Measurements from ENCODE around the gene INHBB.

INHBB gene

GRCh38 chr2:120336749-120337148, 9.2 kb upstream of the INHBB start:
- H3K36me3 ChIP-seq (ENCODE audit: low read length), result no peaks in the 10 kb centered on the region
- H3K9me2 ChIP-seq (replicated peaks; ENCODE audit: insufficient read depth, low read length), result no peaks in the 10 kb centered on the region
- H3K79me2 ChIP-seq (ENCODE audit: insufficient read depth, low read length), result no peaks in the 10 kb centered on the region
- H3K27ac ChIP-seq (ENCODE audit: low read depth, low read length), result no peak overlapping the region
- H2AFZ ChIP-seq (ENCODE audit: low read depth, low read length, severe bottlenecking), result no peak overlapping the region
- no peaks in the 10 kb centered on the region for H3F3A ChIP-seq (ENCODE audit: insufficient read depth)
- H3K4me3 ChIP-seq (ENCODE audit: insufficient read depth, low read length, poor library complexity, severe bottlenecking), result no peak overlapping the region
- no peak overlapping the region for H3K4me2 ChIP-seq (ENCODE audit: low read depth, low read length, poor library complexity, severe bottlenecking)
- H3K27me3 ChIP-seq (ENCODE audit: low read length), result no peaks in the 10 kb centered on the region
- H3K9me3 ChIP-seq (ENCODE audit: insufficient read depth, low read length), result no peaks in the 10 kb centered on the region
- TF ChIP-seq EZH2phosphoT487 (conservative IDR thresholded peaks at IDR 0.05; ENCODE audit: low read length), result no peak
- TF ChIP-seq, protein P1, sequence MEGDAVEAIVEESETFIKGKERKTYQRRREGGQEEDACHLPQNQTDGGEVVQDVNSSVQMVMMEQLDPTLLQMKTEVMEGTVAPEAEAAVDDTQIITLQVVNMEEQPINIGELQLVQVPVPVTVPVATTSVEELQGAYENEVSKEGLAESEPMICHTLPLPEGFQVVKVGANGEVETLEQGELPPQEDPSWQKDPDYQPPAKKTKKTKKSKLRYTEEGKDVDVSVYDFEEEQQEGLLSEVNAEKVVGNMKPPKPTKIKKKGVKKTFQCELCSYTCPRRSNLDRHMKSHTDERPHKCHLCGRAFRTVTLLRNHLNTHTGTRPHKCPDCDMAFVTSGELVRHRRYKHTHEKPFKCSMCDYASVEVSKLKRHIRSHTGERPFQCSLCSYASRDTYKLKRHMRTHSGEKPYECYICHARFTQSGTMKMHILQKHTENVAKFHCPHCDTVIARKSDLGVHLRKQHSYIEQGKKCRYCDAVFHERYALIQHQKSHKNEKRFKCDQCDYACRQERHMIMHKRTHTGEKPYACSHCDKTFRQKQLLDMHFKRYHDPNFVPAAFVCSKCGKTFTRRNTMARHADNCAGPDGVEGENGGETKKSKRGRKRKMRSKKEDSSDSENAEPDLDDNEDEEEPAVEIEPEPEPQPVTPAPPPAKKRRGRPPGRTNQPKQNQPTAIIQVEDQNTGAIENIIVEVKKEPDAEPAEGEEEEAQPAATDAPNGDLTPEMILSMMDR (IDR thresholded peaks at IDR 0.05; ENCODE audit: insufficient read depth, low read length, poor library complexity, severe bottlenecking), result no peak
- no peaks in the 10 kb centered on the region for H4K20me1 ChIP-seq (ENCODE audit: low read depth, low read length)
- H3K9ac ChIP-seq (ENCODE audit: low read length), result no peak overlapping the region

GRCh38 chr2:120338015-120338414, 7.9 kb upstream of the INHBB start:
- H3K9me3 ChIP-seq (ENCODE audit: insufficient read depth, low read length), result no peaks in the 10 kb centered on the region
- H3K9me2 ChIP-seq (replicated peaks; ENCODE audit: insufficient read depth, low read length), result no peaks in the 10 kb centered on the region
- no peaks in the 10 kb centered on the region for H3K79me2 ChIP-seq (ENCODE audit: insufficient read depth, low read length)
- H3K27ac ChIP-seq (ENCODE audit: low read depth, low read length), result no peak overlapping the region
- no peak overlapping the region for H2AFZ ChIP-seq (ENCODE audit: low read depth, low read length, severe bottlenecking)
- no peaks in the 10 kb centered on the region for H3K27me3 ChIP-seq (ENCODE audit: low read length)
- no peaks in the 10 kb centered on the region for H3K36me3 ChIP-seq (ENCODE audit: low read length)
- H4K20me1 ChIP-seq (ENCODE audit: low read depth, low read length), result no peaks in the 10 kb centered on the region
- no peaks in the 10 kb centered on the region for H3F3A ChIP-seq (ENCODE audit: insufficient read depth)
- no peak overlapping the region for H3K9ac ChIP-seq (ENCODE audit: low read length)
- TF ChIP-seq EZH2phosphoT487 (conservative IDR thresholded peaks at IDR 0.05; ENCODE audit: low read length), result no peak
- TF ChIP-seq, protein P1 (IDR thresholded peaks at IDR 0.05; ENCODE audit: insufficient read depth, low read length, poor library complexity, severe bottlenecking), result no peak
- H3K4me2 ChIP-seq (ENCODE audit: low read depth, low read length, poor library complexity, severe bottlenecking), result no peak overlapping the region
- no peak overlapping the region for H3K4me3 ChIP-seq (ENCODE audit: insufficient read depth, low read length, poor library complexity, severe bottlenecking)

DNA sequence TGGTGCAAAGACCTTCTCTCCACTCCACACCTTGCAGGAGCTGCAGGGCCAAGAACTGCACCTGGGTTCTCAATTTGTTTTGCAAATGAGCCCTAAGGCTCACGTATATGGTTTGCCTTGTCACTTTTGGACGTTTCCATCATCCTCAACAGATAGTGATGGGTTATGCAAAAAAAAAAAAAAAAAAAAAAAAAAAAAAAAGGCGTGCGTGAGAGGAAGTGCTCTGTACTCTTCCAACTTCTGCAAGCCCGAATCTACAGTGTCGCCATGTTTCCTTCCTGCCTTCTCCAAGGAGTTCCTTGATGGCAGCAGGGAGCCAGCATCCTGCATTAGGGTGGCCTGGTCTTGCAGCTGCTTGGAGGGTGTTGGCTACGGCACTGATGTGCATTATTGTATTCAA, 4.0 kb upstream of the INHBB start:
- Histone ChIP-seq H3K36me3 (ENCODE audit: low read length) (no peaks in the 10 kb centered on the region), H3K79me2 (ENCODE audit: insufficient read depth, low read length) (no peaks in the 10 kb centered on the region), H3K27me3 (ENCODE audit: low read length) (no peaks in the 10 kb centered on the region), H3K27ac (ENCODE audit: low read depth, low read length) (no peak overlapping the region), H3K9me3 (ENCODE audit: insufficient read depth, low read length) (no peaks in the 10 kb centered on the region), H3K9ac (ENCODE audit: low read length) (no peak overlapping the region), H2AFZ (ENCODE audit: low read depth, low read length, severe bottlenecking) (no peak overlapping the region), H4K20me1 (ENCODE audit: low read depth, low read length) (no peaks in the 10 kb centered on the region), H3K9me2 (replicated peaks; ENCODE audit: insufficient read depth, low read length) (no peaks in the 10 kb centered on the region), H3K4me3 (ENCODE audit: insufficient read depth, low read length, poor library complexity, severe bottlenecking) (no peak overlapping the region), H3K4me2 (ENCODE audit: low read depth, low read length, poor library complexity, severe bottlenecking) (no peak overlapping the region), H3F3A (ENCODE audit: insufficient read depth) (no peaks in the 10 kb centered on the region)
- no peak for TF ChIP-seq EZH2phosphoT487 (conservative IDR thresholded peaks at IDR 0.05; ENCODE audit: low read length)
- TF ChIP-seq, protein P1 (IDR thresholded peaks at IDR 0.05; ENCODE audit: insufficient read depth, low read length, poor library complexity, severe bottlenecking), result no peak

All from SU-DHL-6 (cell line).